Activated T-cell treated with anti-CD3 and anti-CD28 coated beads, Interleukin-2, amount 50 U/mL, for 4 hours (primary cell): Measurements from ENCODE around the gene DCC. TPM values are rescaled to one million over a fixed set of nuclear protein-coding genes. Genes with fewer than 3 reads are reported as not detected.

Source experiments
- ATAC-seq, 2 donors: fragments of 200-7000 bp; cut with Tn5 transposase; one replicate each; pipeline ENCODE4 v1.10.0; 2021
- DNase-seq: peaks from one replicate; pipeline ENCODE4 v3.0.0-alpha.2; 2020
- H3K27me3 Mint-ChIP-seq: one replicate; pipeline ENCODE4 v1.8.0; 2021; ENCODE audit warnings: low read depth, mixed read lengths
- H3K36me3 Mint-ChIP-seq: one replicate; pipeline ENCODE4 v1.8.0; 2022; ENCODE audit warnings: mixed read lengths; ENCODE audit not compliant: insufficient read depth
- H3K4me1 Mint-ChIP-seq: one replicate; pipeline ENCODE4 v1.8.0; 2021; ENCODE audit warnings: low read depth, mixed read lengths
- H3K4me3 Mint-ChIP-seq: one replicate; pipeline ENCODE4 v1.8.0; 2021; ENCODE audit warnings: mild to moderate bottlenecking, moderate library complexity, mixed read lengths
- H3K9me3 Mint-ChIP-seq: one replicate; pipeline ENCODE4 v1.8.0; 2021; ENCODE audit warnings: mixed read lengths
- total RNA-seq, 3 donors: library from RNA; stranded (reverse); gene quantifications; one replicate each; pipeline ENCODE4 v1.2.1, GENCODE V29; 2021

Gene DCC
- total RNA-seq, 3 donors from 2014 or later: not detected

- H3K4me3 Mint-ChIP-seq: no peak overlapping the region
- ATAC-seq (no peak), DNase-seq (no peak)
- H3K36me3 Mint-ChIP-seq: no peaks in the 10 kb centered on the region
- H3K27me3 Mint-ChIP-seq: no peaks in the 10 kb centered on the region
- no peaks in the 10 kb centered on the region for H3K4me1 Mint-ChIP-seq
- H3K9me3 Mint-ChIP-seq: peaks cover 7% of the 10 kb centered on the region
These were observed 377.0 kb downstream of the DCC start for GRCh38 chr18:52716973-52717372.

GRCh38 chr18:52722904-52723303 is 382.9 kb downstream of the DCC start:
- peaks cover 11% of the 10 kb centered on the region for H3K9me3 Mint-ChIP-seq
- no peak overlapping the region for H3K4me3 Mint-ChIP-seq
- no peaks in the 10 kb centered on the region for H3K27me3 Mint-ChIP-seq
- DNase-seq (no peak), ATAC-seq (no peak)
- H3K4me1 Mint-ChIP-seq: no peaks in the 10 kb centered on the region
- no peaks in the 10 kb centered on the region for H3K36me3 Mint-ChIP-seq

- Mint-ChIP-seq H3K36me3 (no peaks in the 10 kb centered on the region), H3K27me3 (no peaks in the 10 kb centered on the region), H3K9me3 (peaks cover 16% of the 10 kb centered on the region), H3K4me1 (no peaks in the 10 kb centered on the region), H3K4me3 (no peak overlapping the region)
- ATAC-seq (no peak), DNase-seq (no peak)
These were observed 383.6 kb downstream of the DCC start for GRCh38 chr18:52723550-52723970.

GRCh38 chr18:52730972-52731619 is 391.1 kb downstream of the DCC start:
- DNase-seq: no peak
- Mint-ChIP-seq H3K36me3 (no peaks in the 10 kb centered on the region), H3K27me3 (no peaks in the 10 kb centered on the region), H3K9me3 (peaks cover 8% of the 10 kb centered on the region), H3K4me3 (no peak overlapping the region), H3K4me1 (no peaks in the 10 kb centered on the region)
- ATAC-seq: no peak

- Mint-ChIP-seq H3K4me1 (no peaks in the 10 kb centered on the region), H3K9me3 (no peaks in the 10 kb centered on the region), H3K36me3 (no peaks in the 10 kb centered on the region), H3K27me3 (no peaks in the 10 kb centered on the region), H3K4me3 (no peak overlapping the region)
- ATAC-seq (no peak), DNase-seq (no peak)
These were observed 398.9 kb downstream of the DCC start for GRCh38 chr18:52738946-52739345.

- Mint-ChIP-seq H3K27me3 (no peaks in the 10 kb centered on the region), H3K4me1 (no peaks in the 10 kb centered on the region), H3K36me3 (no peaks in the 10 kb centered on the region), H3K4me3 (no peak overlapping the region), H3K9me3 (peaks cover 5% of the 10 kb centered on the region)
- DNase-seq (no peak), ATAC-seq (no peak)
These were observed 407.0 kb downstream of the DCC start for GRCh38 chr18:52746986-52747385.

GRCh38 chr18:52747869-52748268 is 407.9 kb downstream of the DCC start:
- DNase-seq (no peak), ATAC-seq (no peak)
- Mint-ChIP-seq H3K4me1 (no peaks in the 10 kb centered on the region), H3K9me3 (peaks cover 5% of the 10 kb centered on the region), H3K27me3 (no peaks in the 10 kb centered on the region), H3K36me3 (no peaks in the 10 kb centered on the region), H3K4me3 (no peak overlapping the region)

GRCh38 chr18:52748343-52748742 is 408.3 kb downstream of the DCC start:
- no peaks in the 10 kb centered on the region for H3K27me3 Mint-ChIP-seq
- no peaks in the 10 kb centered on the region for H3K36me3 Mint-ChIP-seq
- no peak for ATAC-seq
- H3K9me3 Mint-ChIP-seq: peaks cover 5% of the 10 kb centered on the region
- DNase-seq: no peak
- no peaks in the 10 kb centered on the region for H3K4me1 Mint-ChIP-seq
- no peak overlapping the region for H3K4me3 Mint-ChIP-seq

GRCh38 chr18:52749542-52749941 is 409.5 kb downstream of the DCC start:
- Mint-ChIP-seq H3K9me3 (peaks cover 5% of the 10 kb centered on the region), H3K4me3 (no peak overlapping the region), H3K4me1 (no peaks in the 10 kb centered on the region), H3K36me3 (no peaks in the 10 kb centered on the region), H3K27me3 (no peaks in the 10 kb centered on the region)
- DNase-seq (no peak), ATAC-seq (no peak)

- H3K4me3 Mint-ChIP-seq: no peak overlapping the region
- ATAC-seq: no peak
- DNase-seq: no peak
- no peaks in the 10 kb centered on the region for H3K27me3 Mint-ChIP-seq
- no peaks in the 10 kb centered on the region for H3K36me3 Mint-ChIP-seq
- no peaks in the 10 kb centered on the region for H3K4me1 Mint-ChIP-seq
- H3K9me3 Mint-ChIP-seq: peaks cover 5% of the 10 kb centered on the region
These were observed 411.0 kb downstream of the DCC start for GRCh38 chr18:52750995-52751394.

- Mint-ChIP-seq H3K36me3 (no peaks in the 10 kb centered on the region), H3K27me3 (no peaks in the 10 kb centered on the region), H3K9me3 (peaks cover 9% of the 10 kb centered on the region), H3K4me1 (no peaks in the 10 kb centered on the region), H3K4me3 (no peak overlapping the region)
- ATAC-seq (no peak), DNase-seq (no peak)
These were observed 424.3 kb downstream of the DCC start for GRCh38 chr18:52764316-52764715.

GRCh38 chr18:52766002-52766545 is 426.1 kb downstream of the DCC start:
- Mint-ChIP-seq H3K36me3 (no peaks in the 10 kb centered on the region), H3K4me1 (no peaks in the 10 kb centered on the region), H3K4me3 (no peak overlapping the region), H3K9me3 (peaks cover 6% of the 10 kb centered on the region), H3K27me3 (no peaks in the 10 kb centered on the region)
- no peak for ATAC-seq
- no peak for DNase-seq

- H3K27me3 Mint-ChIP-seq: no peaks in the 10 kb centered on the region
- H3K36me3 Mint-ChIP-seq: no peaks in the 10 kb centered on the region
- H3K4me1 Mint-ChIP-seq: no peaks in the 10 kb centered on the region
- H3K9me3 Mint-ChIP-seq: peaks cover 9% of the 10 kb centered on the region
- ATAC-seq (no peak), DNase-seq (no peak)
- H3K4me3 Mint-ChIP-seq: no peak overlapping the region
These were observed 441.1 kb downstream of the DCC start for GRCh38 chr18:52781113-52781512.

- H3K36me3 Mint-ChIP-seq: no peaks in the 10 kb centered on the region
- H3K4me3 Mint-ChIP-seq: no peak overlapping the region
- peaks cover 30% of the 10 kb centered on the region for H3K9me3 Mint-ChIP-seq
- no peaks in the 10 kb centered on the region for H3K4me1 Mint-ChIP-seq
- no peak for ATAC-seq
- no peak for DNase-seq
- no peaks in the 10 kb centered on the region for H3K27me3 Mint-ChIP-seq
These were observed 451.3 kb downstream of the DCC start for GRCh38 chr18:52791321-52791720.

GRCh38 chr18:52812834-52813233 is 472.8 kb downstream of the DCC start:
- Mint-ChIP-seq H3K4me3 (no peak overlapping the region), H3K27me3 (no peaks in the 10 kb centered on the region), H3K4me1 (no peaks in the 10 kb centered on the region), H3K9me3 (peaks cover 17% of the 10 kb centered on the region), H3K36me3 (no peaks in the 10 kb centered on the region)
- DNase-seq (no peak), ATAC-seq (no peak)
